HTR-8/SVneo (cell line): ENCODE results near the gene TNFRSF1A.

Experiments
- DNase-seq: peaks from one replicate; pipeline ENCODE4 v3.0.0; 2011; ENCODE audit warnings: low spot score, mixed read lengths; ENCODE audit not compliant: insufficient read length
- FAIRE-seq: peaks from 2 replicates; lab custom pipeline; 2011; peaks lifted over from hg19 to GRCh38; lab: Jason Lieb, UNC

Gene TNFRSF1A

DNA sequence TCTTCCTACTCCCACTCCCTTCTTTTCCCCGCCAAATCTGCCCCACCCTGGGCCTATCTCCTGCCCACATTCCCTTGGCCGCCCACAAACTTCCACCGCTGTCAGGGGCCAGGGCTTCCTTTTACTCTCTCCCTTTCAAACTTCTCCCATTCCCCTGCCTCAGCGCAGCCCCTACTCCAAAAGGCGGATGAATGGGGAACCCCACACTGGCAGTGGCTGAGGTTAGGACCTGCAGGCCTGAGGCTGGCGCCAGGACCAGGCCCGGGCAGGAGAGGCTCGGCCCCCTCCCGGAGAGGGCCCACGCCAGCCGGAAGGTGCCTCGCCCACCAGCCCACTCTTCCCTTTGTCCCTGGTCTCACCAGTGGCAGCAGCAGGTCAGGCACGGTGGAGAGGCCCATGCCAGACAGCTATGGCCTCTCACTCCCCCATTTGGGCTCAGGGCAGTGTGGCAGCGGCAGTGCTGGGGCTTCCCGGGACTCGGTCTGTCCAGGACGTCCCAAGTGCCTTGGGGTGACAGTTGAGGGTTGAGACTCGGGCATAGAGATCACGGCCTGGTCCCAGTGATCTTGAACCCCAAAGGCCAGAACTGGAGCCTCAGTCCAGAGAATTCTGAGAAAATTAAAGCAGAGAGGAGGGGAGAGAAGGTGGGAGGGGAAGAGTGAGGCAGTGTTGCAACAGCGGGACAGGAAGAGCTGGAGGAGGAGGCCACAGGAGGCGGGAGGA is at the start of gene TNFRSF1A:
Gene TNFRSF1A (minus strand): TSS at position 660 of the 723 bp plus-strand sequence. CDS start 262 bp downstream, at position 398.
- FAIRE-seq (peak; percentile 75), DNase-seq (peak; percentile 90)

DNA sequence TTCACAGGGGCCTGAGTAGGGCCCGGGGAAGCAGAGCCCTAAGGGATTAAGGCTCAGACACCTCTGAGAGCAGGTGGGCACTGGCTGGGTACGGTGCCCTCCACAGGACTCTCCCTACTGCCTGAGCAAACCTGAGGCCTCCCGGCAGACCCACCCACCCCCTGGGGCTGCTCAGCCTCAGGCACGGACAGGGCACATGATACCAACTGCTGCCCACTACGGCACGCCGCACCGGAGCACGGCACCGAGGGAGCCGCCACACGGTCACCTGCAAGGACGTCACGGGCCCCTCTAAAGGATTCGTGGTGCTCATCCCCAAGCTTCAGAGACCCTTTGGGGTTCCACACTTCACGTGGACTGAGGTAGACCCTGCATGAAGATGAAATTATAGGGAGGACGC is 49.1 kb upstream of the TNFRSF1A start:
- FAIRE-seq, result no peak
- no peak for DNase-seq

DNA sequence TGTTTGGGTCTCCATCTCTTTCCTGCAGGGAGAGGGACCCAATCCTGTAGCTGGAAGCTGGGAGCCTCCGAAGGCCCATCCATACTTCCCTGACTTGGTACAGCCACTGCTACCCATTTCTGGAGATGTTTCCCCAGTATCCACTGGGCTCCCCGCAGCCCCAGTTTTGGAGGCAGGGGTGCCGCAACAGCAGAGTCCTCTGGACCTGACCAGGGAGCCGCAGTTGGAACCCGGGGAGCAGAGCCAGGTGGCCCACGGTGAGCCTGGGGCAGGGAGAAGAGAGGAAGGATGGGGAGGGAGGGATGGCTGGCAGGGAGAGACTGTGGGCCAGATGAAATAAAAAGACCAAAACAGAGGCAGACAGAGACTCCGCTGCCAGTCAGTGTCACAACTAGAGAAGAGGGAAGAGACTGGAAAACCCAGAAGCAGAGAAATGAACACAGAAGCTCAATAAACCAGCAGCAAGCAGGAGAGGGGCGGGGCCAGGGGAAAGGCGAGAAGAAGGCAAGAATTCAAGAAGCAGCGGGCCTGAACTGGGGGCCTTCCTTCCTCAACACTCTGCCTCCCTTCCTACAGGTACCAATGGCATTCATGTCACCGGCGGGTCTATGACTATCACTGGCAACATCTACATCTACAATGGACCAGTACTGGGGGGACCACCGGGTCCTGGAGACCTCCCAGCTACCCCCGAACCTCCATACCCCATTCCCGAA is 48.4 kb upstream of the TNFRSF1A start:
- no peak for FAIRE-seq
- no peak for DNase-seq

DNA sequence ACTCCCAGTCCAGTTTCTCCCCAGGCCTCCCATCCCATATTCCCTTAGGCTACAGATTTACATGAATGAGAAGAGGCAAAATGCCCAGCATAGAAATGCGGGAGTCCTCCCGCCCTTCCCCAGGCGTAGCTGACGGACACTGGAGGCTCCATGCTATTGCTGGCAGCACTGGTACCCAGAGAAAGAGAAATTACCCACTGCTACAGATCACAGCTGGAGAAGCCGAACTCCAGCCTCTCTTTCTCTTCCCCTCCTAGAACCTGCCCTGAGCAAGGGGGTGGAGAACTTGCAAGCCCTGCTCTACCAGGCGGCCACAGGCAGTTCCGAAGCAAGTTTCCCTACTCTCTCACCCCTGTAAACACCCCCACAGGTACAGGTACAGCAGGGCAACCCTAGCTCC is 45.7 kb upstream of the TNFRSF1A start:
- DNase-seq (no peak), FAIRE-seq (no peak)

DNA sequence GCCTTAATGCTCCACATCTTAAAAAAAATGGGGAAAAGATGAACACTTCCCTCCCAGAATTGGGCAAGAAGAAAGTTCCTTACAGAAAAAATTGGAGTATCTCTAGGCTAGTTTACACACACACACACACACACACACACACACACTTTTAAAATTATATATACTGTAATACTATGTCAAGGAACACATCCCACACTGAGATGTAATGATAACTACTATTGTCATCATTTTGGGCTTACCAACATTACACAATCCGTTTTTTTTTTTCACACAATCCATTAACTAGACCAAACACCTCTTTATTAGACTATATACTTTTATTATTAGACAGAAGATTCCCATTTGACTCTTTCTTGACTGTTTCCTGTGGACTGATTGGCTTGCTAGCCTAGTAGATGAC is 44.6 kb upstream of the TNFRSF1A start:
- DNase-seq (no peak), FAIRE-seq (no peak)

DNA sequence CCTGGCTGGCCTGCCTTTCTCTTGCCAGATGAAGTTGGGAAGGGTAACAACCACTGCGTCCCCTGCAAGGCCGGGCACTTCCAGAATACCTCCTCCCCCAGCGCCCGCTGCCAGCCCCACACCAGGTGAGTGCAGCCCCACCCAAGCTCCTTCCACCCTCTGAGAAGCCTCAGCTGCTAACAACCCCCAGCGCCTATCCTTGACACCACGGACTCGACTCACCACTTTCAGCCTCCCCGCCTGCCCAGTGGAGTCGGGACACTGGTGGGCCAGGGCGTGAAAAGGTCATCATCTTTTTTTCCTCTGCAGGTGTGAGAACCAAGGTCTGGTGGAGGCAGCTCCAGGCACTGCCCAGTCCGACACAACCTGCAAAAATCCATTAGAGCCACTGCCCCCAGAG is 44.2 kb upstream of the TNFRSF1A start:
- DNase-seq, result no peak

DNA sequence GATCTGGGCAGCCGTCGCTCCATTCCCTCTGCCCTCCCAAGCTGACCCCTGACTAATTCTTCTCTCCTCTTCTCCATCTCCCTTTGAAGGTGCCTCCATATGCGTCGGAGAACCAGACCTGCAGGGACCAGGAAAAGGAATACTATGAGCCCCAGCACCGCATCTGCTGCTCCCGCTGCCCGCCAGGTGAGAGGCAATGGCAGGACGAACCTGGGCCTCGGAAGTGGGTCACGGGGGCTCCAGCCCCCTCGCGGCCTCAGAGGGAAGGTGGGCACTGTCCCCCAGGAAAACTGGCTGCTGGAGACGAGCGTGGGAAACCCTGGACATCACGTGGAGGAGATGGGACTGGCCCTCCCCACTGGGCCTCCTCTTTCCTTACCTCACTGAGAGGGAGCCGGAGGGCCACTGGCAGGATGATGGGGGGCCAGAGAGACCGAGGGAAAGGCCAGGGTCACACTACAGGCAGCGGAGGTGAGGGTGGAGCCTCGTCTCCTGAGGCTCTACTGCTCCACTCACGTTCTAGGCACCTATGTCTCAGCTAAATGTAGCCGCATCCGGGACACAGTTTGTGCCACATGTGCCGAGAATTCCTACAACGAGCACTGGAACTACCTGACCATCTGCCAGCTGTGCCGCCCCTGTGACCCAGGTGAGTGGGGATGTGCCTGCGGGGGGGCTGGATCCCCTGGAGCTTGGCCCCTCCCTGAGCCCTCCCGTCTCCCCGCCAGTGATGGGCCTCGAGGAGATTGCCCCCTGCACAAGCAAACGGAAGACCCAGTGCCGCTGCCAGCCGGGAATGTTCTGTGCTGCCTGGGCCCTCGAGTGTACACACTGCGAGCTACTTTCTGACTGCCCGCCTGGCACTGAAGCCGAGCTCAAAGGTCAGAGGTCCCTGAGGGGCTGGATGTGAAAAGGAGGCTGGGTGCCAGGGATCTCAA is 42.9 kb upstream of the TNFRSF1A start:
- no peak for DNase-seq
- FAIRE-seq, result peak; percentile 54

More for the DNA sequence above, 44.2 kb upstream of the TNFRSF1A start:
- no peak for FAIRE-seq

DNA sequence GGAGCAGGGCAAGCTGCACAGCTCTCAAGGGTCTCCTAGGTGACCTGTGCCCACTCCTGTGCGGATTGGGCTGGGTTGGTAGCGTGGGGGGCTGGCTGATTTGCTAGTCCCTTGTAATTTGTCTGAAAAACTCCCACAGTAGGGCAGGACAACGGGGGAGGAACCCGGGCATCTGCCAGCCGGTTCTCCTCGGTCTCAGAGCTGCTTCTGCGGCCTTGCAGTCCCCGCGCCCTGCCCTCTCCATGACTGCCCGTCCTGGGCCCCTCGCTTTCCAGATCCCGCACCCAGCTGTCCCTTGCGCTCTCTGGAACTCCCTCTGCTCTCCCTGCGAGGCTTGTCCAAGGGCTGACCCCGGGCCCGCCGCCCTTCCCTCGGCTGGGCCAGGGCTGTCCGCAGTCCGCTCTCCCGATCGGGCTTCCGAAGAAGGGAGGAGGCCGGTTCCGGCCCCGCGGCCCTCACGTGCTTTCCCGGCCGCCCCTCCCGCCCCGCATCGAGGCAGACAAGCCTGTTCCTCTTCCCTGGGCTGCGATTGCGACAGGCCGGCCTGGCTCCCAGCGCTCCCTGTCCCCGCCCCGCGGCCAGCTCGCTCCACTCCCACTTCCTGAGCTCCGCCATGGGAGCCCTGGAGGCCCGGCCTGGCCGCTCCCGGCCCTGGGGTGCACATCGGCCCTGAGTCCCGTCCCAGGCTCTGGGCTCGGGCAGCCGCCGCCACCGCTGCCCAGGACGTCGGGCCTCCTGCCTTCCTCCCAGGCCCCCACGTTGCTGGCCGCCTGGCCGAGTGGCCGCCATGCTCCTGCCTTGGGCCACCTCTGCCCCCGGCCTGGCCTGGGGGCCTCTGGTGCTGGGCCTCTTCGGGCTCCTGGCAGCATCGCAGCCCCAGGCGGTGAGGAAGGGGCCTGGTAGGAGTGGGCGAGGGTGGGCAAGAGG is 42.0 kb upstream of the TNFRSF1A start, which contains the start of gene LTBR:
Gene LTBR (plus strand): TSS at position 591 of the 927 bp plus-strand sequence. CDS start 197 bp downstream, at position 788.
- FAIRE-seq (peak; percentile 98), DNase-seq (peak; percentile 93)

DNA sequence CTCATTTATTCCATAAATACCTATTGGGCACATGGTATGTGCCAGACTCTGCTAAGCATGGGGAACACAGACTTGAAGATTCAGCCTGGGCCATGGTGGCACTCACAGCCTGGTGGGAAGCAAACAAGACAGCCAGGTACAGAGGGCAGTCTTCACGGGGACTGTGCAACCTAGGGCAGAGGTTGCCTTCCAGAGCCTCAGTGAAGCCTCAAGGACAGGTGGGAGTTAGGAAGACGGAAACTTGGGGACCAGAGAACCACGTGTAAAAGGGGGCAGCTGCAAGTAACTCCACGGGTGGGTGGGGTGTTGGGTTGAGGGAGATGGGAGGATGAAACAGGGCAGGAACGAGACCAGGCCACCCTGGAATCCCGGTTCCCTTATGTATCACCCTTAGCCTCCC is 41.1 kb upstream of the TNFRSF1A start:
- no peak for DNase-seq
- FAIRE-seq, result peak; percentile 86

DNA sequence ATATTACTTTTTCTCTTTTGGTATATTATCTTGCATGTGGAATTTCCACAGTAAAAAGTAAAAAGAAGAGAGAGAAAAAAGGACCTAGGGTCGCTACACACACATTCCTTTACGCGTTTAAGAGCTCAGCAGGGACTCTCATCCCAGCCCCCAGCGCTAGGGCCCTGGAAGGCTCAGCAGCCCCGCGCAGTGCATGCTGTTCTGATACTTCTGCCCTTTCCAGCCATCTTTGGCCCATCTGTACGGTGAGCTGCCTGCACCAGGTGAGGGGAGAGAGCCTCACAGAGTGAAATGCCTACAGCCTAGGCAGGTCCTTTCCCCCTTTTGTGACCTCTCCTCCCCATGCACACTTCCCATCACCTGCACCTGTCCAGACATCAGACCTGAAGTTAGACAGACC is 40.5 kb upstream of the TNFRSF1A start:
- FAIRE-seq, result no peak
- DNase-seq, result no peak

DNA sequence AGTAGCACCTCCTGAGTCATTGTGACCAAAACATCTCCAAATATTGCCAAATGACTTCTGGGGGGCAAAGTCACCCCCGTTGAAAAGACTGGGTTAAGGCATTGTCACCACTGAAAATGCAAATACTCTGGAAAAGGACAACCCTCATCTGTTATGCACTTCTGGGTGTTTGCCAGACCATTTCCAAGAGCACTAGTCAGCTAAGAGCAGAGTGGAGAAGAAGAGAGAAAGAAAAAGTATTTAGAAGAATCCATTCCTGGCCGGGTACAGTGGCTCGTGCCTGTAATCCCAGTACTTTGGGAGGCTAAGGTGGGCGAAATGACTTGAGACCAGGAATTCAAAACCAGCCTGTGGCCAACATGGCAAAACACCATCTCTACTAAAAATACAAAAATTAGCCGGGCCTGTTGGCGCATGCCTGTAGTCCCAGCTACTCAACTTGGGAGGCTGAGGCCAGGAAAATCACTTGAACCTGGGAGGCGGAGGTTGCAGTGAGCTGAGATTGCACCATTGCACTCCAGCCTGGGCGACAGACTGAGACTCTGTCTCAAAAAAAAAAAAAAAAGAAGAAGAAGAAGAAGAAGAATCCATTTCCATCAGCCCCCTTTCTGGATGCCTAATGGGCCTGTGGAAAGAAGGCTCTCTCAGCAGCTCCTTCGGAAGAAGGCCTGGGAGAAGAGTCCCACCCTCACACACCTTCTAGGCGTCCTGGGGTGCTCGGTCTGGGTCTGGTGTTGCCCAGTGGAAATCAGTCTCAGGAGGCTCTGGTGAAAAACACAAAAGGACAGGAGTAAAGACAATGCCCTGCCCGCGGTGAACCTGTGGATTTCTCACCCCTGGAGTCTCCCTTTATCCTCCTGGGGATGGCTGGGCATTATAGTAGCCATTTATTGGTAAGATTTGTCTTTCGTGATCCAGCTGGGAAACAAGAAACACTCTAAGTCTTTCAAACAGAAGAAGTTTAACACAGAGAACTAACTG is 38.6 kb upstream of the TNFRSF1A start:
- FAIRE-seq, result no peak

DNA sequence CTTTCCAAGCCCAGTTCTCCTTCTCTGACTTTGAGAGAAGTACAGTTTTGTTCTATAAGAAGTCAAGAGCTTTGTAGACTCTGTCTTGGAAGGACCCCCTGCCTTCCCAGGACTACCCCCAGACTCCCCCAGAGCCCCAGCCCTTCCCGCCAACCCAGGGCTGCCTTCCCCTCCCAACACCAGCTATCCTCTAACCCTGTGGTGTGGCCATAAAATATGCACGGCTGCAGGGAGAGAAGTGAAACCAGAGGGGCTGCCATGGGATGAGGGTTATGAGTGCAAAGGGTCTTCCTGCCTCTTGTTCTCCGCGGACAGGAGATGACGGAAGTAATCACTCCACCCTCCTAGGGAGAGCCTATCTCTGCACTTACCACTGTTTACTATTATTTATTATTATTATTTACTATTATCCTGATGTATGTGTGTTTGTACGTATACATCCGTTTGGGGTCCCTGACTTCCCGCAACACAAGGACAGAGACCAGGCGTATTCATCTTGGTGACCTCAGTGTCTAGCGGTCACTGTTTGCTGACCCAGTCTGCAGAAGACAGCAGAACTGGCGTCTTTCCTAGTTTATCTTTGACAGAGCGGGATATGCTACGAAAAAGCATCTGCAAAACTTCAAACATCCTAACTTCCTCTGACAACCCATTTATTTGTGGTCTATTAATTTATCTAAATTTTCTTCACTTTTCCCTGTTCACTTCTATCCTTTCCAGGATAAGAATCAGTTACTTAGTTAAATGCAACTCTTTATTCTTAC is 37.0 kb upstream of the TNFRSF1A start:
- DNase-seq, result no peak
- FAIRE-seq, result no peak

More for the DNA sequence above, 38.6 kb upstream of the TNFRSF1A start:
- no peak for DNase-seq

DNA sequence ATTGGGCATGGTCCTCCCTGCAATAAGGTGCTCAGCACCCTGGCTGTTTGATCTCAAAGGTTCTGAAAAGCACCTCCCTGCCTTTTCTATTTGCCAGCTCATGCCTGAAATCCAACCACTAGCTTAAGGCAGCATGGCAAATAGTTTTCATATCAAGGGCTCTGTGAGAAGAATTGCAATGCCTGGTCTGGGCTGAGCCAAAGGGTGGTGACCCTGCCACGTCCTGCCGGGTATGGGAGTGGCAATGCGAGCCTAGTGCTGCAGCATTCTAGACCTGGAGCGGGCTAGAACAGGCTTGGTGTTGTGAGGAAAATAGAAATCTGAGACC is 35.8 kb upstream of the TNFRSF1A start:
- FAIRE-seq, result no peak
- DNase-seq, result no peak

DNA sequence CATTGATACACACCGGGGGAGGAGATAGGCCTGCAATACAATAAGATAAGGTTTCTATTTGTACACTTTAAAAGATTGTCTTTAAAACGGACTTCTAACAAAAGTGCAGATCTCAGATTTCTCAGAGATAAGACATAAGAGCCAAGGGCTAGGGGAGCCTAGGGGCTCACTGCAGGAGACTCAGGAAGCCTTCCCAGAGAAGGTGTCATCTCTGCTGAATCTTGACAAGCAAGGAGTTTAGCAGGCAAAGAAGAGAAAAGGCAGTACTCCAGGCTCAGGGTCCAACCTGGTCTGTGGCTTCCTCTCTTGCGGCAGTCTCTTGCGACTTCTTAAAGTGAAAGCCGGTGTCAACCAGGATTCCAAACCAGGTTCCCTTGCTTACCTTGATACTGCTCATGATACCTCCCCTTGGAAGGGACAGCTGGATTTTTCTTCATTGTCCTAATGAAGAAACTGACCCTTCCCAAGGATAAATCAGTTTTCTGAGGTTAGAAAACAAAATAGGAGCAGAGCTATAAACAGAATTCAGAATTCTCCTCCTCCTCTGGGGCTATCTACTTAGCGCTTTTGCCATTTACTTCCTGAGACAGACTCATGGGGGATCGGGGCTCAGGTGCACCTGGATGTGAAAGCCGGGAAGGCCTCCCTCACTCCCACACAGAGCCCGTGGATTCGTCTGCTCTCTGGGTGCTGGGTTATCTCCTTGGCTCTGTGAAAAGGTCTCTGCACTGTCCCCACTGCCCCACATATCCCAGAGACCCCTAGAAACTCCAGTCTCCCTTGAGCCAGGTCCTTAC is 35.2 kb upstream of the TNFRSF1A start:
- FAIRE-seq (peak; percentile 38), DNase-seq (no peak)

DNA sequence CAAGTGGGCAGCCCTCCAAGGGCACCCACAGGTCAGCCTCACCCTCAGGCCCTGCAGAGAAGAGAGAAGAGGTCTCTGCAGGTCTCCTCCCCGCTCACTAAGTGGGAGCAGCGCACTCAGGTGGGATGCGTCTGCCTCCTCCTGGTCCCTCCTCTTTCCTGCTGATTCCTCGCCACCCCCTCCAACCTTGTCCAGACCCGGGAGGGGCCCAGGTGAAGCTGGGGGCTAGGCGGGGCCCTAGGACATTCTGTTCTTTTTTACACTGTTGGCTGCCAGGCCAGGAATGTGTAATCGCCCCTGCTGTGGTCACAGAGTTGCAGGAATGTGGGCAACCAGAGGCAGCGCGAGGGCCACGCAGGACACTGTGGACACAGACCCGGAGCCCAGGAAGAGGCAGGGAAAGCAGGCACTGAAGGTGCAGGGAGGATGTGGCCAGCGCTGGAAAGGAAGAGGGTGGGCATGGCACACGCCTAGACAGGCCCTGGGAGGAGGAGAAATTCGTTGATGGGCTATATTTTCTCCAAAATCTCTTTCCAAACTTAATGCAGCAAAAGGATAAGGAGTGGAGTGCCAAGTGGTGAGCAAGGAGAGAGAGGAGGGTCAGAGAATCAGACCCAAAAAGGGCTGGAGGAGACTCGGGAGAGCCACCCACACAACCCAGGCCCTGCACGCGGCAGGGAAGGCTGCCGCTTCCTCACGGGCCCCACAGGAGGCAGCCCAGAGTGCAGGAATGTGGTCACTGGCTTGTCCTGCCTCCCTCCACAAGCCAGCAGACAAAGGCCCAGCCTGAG is 34.4 kb upstream of the TNFRSF1A start:
- FAIRE-seq, result peak; percentile 88
- peak; percentile 78 for DNase-seq
